ENCODE data around the gene TAAR1. TPM values are rescaled to one million over a fixed set of nuclear protein-coding genes. Genes with fewer than 3 reads are reported as not detected.

Gene TAAR1
- polyA plus RNA-seq, 12 donors, result not detected

DNA sequence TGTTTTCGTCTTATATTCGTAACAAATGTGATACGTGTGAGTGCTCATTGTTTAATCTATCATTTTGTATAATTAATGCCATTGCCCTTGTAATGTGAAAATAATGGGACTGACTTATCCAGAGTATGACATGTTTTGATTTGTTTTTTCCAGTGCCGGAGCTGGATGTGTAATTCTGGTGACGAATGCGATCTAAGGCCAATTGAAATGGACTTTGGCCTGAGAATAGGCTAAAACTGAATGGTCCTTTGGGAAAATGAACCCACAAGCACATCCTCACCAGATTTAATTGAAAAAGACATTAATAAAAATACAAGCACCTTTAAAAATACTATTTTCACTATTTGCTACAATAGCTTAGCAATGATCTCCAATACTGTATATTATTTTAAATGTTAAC, 62.8 kb downstream of the TAAR1 start:
- no peak for DNase-seq

Other genes starting within 250 kb of the TAAR1 start
- gene STX7, start 146.1 kb downstream of the TAAR1 start, polyA plus RNA-seq (ENCODE audit: insufficient read length in 12 of 12), result 10 to 100 TPM in 11 of 12 donors, not detected in 1; 14.9 to 46.2 (median 42.1) TPM
- not detected for gene TAAR9, start 120.9 kb downstream of the TAAR1 start, polyA plus RNA-seq (ENCODE audit: insufficient read length in 12 of 12)
- gene TAAR8, start 106.5 kb downstream of the TAAR1 start, polyA plus RNA-seq (ENCODE audit: insufficient read length in 12 of 12), result not detected
- gene TAAR6, start 88.9 kb downstream of the TAAR1 start, polyA plus RNA-seq (ENCODE audit: insufficient read length in 12 of 12), result not detected
- gene TAAR5, start 69.4 kb downstream of the TAAR1 start, polyA plus RNA-seq (ENCODE audit: insufficient read length in 12 of 12), result not detected
- gene TAAR2, start 34.9 kb downstream of the TAAR1 start, polyA plus RNA-seq (ENCODE audit: insufficient read length in 12 of 12), result not detected
- under 1 TPM in 10 of 12 donors, not detected in 2; 0.11 to 0.65 (median 0.31) TPM for gene VNN1, start 54.9 kb upstream of the TAAR1 start, polyA plus RNA-seq (ENCODE audit: insufficient read length in 12 of 12)
- gene VNN2, start 98.7 kb upstream of the TAAR1 start, polyA plus RNA-seq (ENCODE audit: insufficient read length in 12 of 12), result 1 to 10 TPM in 2 of 12 donors, under 1 TPM in 8, not detected in 2; 0.11 to 2.4 (median 0.50) TPM
- gene SLC18B1, start 139.5 kb upstream of the TAAR1 start, polyA plus RNA-seq (ENCODE audit: insufficient read length in 12 of 12), result 10 to 100 TPM in 7 of 12 donors, 1 to 10 TPM in 4, not detected in 1; 7.5 to 14.1 (median 11.0) TPM
- 1,000 to 10,000 TPM in 11 of 12 donors, not detected in 1; 1,180 to 2,731 (median 2,339) TPM for gene RPS12, start 155.4 kb upstream of the TAAR1 start, polyA plus RNA-seq (ENCODE audit: insufficient read length in 12 of 12)